PC-3 (cell line): Measurements from ENCODE around the gene ATG16L1. TPM values are rescaled to one million over a fixed set of nuclear protein-coding genes. Genes with fewer than 3 reads are reported as not detected.

ENCODE experiments used
- ATAC-seq: fragments of 200-7000 bp; cut with Tn5 transposase; 2 replicates; pipeline ENCODE4 v1.9.1; 2020; ENCODE audit warnings: mild to moderate bottlenecking, moderate library complexity
- BruUV-seq: library from RNA; stranded (reverse); fragments of 400-500 nt; replicated peaks from 2 replicates; lab custom pipeline; 2021; lab: Mats Ljungman, UMichigan
- CTCF ChIA-PET: fragments of 300-600 bp; sonication (Branson Sonifier 250); formaldehyde crosslinking; loops from one replicate; lab custom pipeline; 2022; ENCODE audit warnings: antibody characterized with exemption; lab: Charles Lee
- POLR2A ChIA-PET: fragments of 300-600 bp; sonication (Branson Sonifier 250); formaldehyde crosslinking; loops from one replicate; lab custom pipeline; 2022; ENCODE audit warnings: antibody characterized with exemption; ENCODE audit not compliant: unreplicated experiment; lab: Charles Lee
- DNase-seq: peaks from one replicate; pipeline ENCODE4 v3.0.0-alpha.2; 2015
- H2AFZ ChIP-seq: fragments of 300-600 bp; sonication (generic); 2 replicates; pipeline ENCODE4 v1.6.0; 2016; ENCODE audit warnings: antibody characterized with exemption, low read length
- H3F3A ChIP-seq: fragments of 300-600 bp; sonication (generic); one replicate; pipeline ENCODE4 v1.6.0; 2017; ENCODE audit warnings: antibody characterized with exemption, low read length, control low read depth, mild to moderate bottlenecking; ENCODE audit not compliant: unreplicated experiment
- H3K27ac ChIP-seq: fragments of 300-600 bp; sonication (generic); 2 replicates; pipeline ENCODE4 v1.5.1; 2016; ENCODE audit warnings: mild to moderate bottlenecking, low read length
- H3K27me3 ChIP-seq: fragments of 300-600 bp; sonication (generic); 2 replicates; pipeline ENCODE4 v1.6.1; 2016; ENCODE audit warnings: low read length, mixed read lengths
- H3K36me3 ChIP-seq: fragments of 300-600 bp; sonication (generic); 2 replicates; pipeline ENCODE4 v1.6.1; 2016; ENCODE audit warnings: low read depth, mixed run types, low read length, mixed read lengths
- H3K4me1 ChIP-seq: fragments of 300-600 bp; sonication (generic); 2 replicates; pipeline ENCODE4 v1.5.1; 2016; ENCODE audit warnings: low read length; ENCODE audit not compliant: insufficient read depth
- H3K4me2 ChIP-seq: fragments of 300-600 bp; sonication (generic); 2 replicates; pipeline ENCODE4 v1.6.0; 2016; ENCODE audit warnings: low read length
- H3K4me3 ChIP-seq: fragments of 300-600 bp; sonication (generic); 2 replicates; pipeline ENCODE4 v1.5.1; 2016; ENCODE audit warnings: mild to moderate bottlenecking, low read length, mixed read lengths
- H3K79me2 ChIP-seq: fragments of 300-600 bp; sonication (generic); 2 replicates; pipeline ENCODE4 v1.6.1; 2017; ENCODE audit warnings: low read length, mixed read lengths
- H3K9ac ChIP-seq: fragments of 300-600 bp; sonication (generic); 2 replicates; pipeline ENCODE4 v1.6.0; 2016; ENCODE audit warnings: mild to moderate bottlenecking, low read length
- H3K9me2 ChIP-seq: fragments of 300-600 bp; sonication (generic); replicated peaks from 2 replicates; pipeline ENCODE4 v1.6.1; 2016; ENCODE audit warnings: mixed run types, low read length, mixed read lengths
- H3K9me3 ChIP-seq: fragments of 300-600 bp; sonication (generic); 2 replicates; pipeline ENCODE4 v1.6.1; 2016; ENCODE audit warnings: low read length, mixed read lengths
- H4K20me1 ChIP-seq: fragments of 300-600 bp; sonication (generic); 2 replicates; pipeline ENCODE4 v1.6.1; 2016; ENCODE audit warnings: low read length, mixed read lengths
- EZH2 ChIP-seq: fragments of 300-600 bp; sonication (generic); IDR thresholded peaks from one replicate; pipeline ENCODE4 v1.6.1; 2017; ENCODE audit warnings: antibody characterized with exemption, mild to moderate bottlenecking, low read length; ENCODE audit not compliant: unreplicated experiment
- EZH2phosphoT487 ChIP-seq: fragments of 300-600 bp; sonication (generic); IDR thresholded peaks from 2 replicates; pipeline ENCODE4 v1.6.1; 2018; ENCODE audit warnings: mild to moderate bottlenecking, antibody characterized with exemption, low read length, borderline replicate concordance
- intact Hi-C: fragments of 100-400 bp; cut with micrococcal nuclease; formaldehyde crosslinking; loops from 2 replicates; pipeline ENCODE4 v1.9.0; 2023
- total RNA-seq: library from RNA; depleted of rRNA; stranded (reverse); fragments of >200 nt; gene quantifications from 2 replicates; pipeline ENCODE4 v1.2.3, GENCODE V29; 2014
- TF ChIP-seq, protein P1 (sequence below): fragments of 300-600 bp; sonication (generic); conservative IDR thresholded peaks from 2 replicates; pipeline ENCODE4 v1.5.1; 2017; ENCODE audit warnings: antibody characterized with exemption, low read depth, mild to moderate bottlenecking, low read length

ATG16L1 gene
- total RNA-seq, 1 experiment from 2014 or later = 173 TPM

GRCh38 chr2:233210843-233211547, 40.5 kb upstream of the ATG16L1 start:
- no peaks in the 10 kb centered on the region for H3K79me2 ChIP-seq
- H3K4me2 ChIP-seq = peak overlapping the region; percentile 54
- H3K36me3 ChIP-seq = no peaks in the 10 kb centered on the region
- H3F3A ChIP-seq = no peaks in the 10 kb centered on the region
- BruUV-seq = no TSS peak
- peak overlapping the region; percentile 60; the same call in 1 of the 2 replicates for H2AFZ ChIP-seq
- peak overlapping the region; percentile 62 for H3K27ac ChIP-seq
- no peaks in the 10 kb centered on the region for H3K27me3 ChIP-seq
- H3K4me1 ChIP-seq = peaks cover 37% of the 10 kb centered on the region
- peak; percentile 95 for DNase-seq
- H3K9me2 ChIP-seq = no peaks in the 10 kb centered on the region
- peak overlapping the region; percentile 22 for H3K9ac ChIP-seq
- no peak overlapping the region for H3K4me3 ChIP-seq
- TF ChIP-seq, protein P1, sequence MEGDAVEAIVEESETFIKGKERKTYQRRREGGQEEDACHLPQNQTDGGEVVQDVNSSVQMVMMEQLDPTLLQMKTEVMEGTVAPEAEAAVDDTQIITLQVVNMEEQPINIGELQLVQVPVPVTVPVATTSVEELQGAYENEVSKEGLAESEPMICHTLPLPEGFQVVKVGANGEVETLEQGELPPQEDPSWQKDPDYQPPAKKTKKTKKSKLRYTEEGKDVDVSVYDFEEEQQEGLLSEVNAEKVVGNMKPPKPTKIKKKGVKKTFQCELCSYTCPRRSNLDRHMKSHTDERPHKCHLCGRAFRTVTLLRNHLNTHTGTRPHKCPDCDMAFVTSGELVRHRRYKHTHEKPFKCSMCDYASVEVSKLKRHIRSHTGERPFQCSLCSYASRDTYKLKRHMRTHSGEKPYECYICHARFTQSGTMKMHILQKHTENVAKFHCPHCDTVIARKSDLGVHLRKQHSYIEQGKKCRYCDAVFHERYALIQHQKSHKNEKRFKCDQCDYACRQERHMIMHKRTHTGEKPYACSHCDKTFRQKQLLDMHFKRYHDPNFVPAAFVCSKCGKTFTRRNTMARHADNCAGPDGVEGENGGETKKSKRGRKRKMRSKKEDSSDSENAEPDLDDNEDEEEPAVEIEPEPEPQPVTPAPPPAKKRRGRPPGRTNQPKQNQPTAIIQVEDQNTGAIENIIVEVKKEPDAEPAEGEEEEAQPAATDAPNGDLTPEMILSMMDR = no peak
- no peak for TF ChIP-seq EZH2phosphoT487
- no peak for TF ChIP-seq EZH2
- intact Hi-C loops = loop anchor here (1.0 kb wide), 1 partner anchor 36 kb away; no protein-coding TSS in a partner anchor
- POLR2A ChIA-PET = no interaction called here
- CTCF ChIA-PET = no interaction called here
- ATAC-seq = peak; percentile 81
- H3K9me3 ChIP-seq = no peaks in the 10 kb centered on the region
- no peaks in the 10 kb centered on the region for H4K20me1 ChIP-seq

DNA sequence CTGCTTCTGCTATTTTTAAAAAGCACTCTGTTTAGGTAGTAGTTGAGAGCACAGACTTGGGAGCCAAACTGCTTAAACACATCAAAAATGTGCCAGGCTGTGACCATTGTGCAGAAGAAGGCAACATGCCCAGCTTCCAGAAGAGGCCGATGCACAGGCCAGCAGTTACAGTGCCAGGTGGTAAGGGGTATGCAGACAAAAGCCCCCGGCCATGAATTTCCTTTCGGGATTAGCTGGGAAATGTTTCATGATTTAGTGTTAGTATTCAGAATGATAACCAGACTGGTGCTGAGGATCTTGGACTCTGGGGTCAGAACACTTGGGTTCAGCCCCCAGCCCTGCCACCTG, 40.0 kb upstream of the ATG16L1 start:
- ChIA-PET POLR2A (no interaction called here), CTCF (interaction anchor here (0.5 kb wide), 1 partner anchor 76 kb away, joined by 4 read pairs; no protein-coding TSS in a partner anchor)
- H3K79me2 ChIP-seq = no peaks in the 10 kb centered on the region
- DNase-seq (no peak), ATAC-seq (no peak)
- H3K9me2 ChIP-seq = no peaks in the 10 kb centered on the region
- no peaks in the 10 kb centered on the region for H3K36me3 ChIP-seq
- H3K4me3 ChIP-seq = no peak overlapping the region
- no peaks in the 10 kb centered on the region for H3K27me3 ChIP-seq
- peak overlapping the region; percentile 22 for H3K9ac ChIP-seq
- no peaks in the 10 kb centered on the region for H3F3A ChIP-seq
- H2AFZ ChIP-seq = peak overlapping the region; percentile 60; the same call in 1 of the 2 replicates
- TF ChIP-seq, protein P1 = no peak
- no peak for TF ChIP-seq EZH2phosphoT487
- no peak for TF ChIP-seq EZH2
- peaks cover 37% of the 10 kb centered on the region for H3K4me1 ChIP-seq
- no peaks in the 10 kb centered on the region for H4K20me1 ChIP-seq
- peak overlapping the region; percentile 54 for H3K4me2 ChIP-seq
- BruUV-seq = TSS peak; percentile 92
- no peaks in the 10 kb centered on the region for H3K9me3 ChIP-seq
- peak overlapping the region; percentile 62 for H3K27ac ChIP-seq
- intact Hi-C loops = loop anchor here (1.0 kb wide), 1 partner anchor 36 kb away; no protein-coding TSS in a partner anchor

GRCh38 chr2:233213011-233213410, 38.5 kb upstream of the ATG16L1 start:
- ChIA-PET CTCF (no interaction called here), POLR2A (no interaction called here)
- Histone ChIP-seq H3K27me3 (no peaks in the 10 kb centered on the region), H2AFZ (no peak overlapping the region), H3K4me3 (no peak overlapping the region), H3K9me2 (no peaks in the 10 kb centered on the region), H3K27ac (no peak overlapping the region), H3K79me2 (no peaks in the 10 kb centered on the region), H3K9ac (no peak overlapping the region), H3K4me2 (no peak overlapping the region), H3F3A (no peaks in the 10 kb centered on the region), H3K9me3 (no peaks in the 10 kb centered on the region), H4K20me1 (no peaks in the 10 kb centered on the region), H3K36me3 (no peaks in the 10 kb centered on the region), H3K4me1 (peaks cover 36% of the 10 kb centered on the region)
- intact Hi-C loops = no loop called here
- DNase-seq (no peak), ATAC-seq (no peak)
- BruUV-seq = no TSS peak
- no peak for TF ChIP-seq EZH2phosphoT487
